ENCODE results near the gene TIGAR. TPM values are rescaled to one million over a fixed set of nuclear protein-coding genes. Genes with fewer than 3 reads are reported as not detected.
A peak's percentile ranks its signal among the peaks of the same experiment; 100 is the strongest.

TIGAR gene
- total RNA-seq, 1 donor from 2014 or later, result 16.5 TPM

DNA sequence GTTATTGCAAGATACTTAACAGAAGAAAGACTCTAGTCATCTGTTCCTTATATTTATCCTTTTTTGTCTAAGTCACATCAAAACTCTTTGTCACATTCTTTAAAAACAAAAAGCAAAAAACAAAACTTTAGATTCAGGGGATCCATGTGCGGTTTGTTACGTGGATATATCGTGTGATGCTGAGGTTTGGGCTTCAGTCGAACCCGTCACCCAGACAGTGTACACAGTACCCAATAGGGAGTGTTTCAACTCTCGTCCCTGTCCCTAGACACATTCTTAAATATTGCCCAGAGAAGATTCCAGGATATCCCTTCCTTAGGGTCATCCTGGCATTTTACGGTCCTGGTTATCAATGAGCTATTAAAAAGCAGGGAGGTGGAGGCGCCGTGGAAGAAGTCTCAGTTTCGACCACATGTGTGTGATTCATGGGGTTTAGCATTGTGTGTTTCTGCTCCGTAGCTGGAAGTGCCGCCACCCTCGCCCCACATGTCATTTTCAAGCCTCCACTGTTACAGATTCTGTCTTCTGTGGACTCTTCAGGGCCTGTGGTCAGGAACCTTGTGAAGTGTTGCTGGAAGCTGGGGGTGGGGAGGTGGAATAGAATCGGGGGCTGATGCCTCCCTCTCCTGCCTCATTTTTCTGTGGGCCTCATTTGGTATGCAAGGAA, 27.6 kb upstream of the TIGAR start:
- ATAC-seq (no peak), DNase-seq (ENCODE audit: missing footprints) (no peak)
- intact Hi-C loops (cut with DNase I), result no loop called here

DNA sequence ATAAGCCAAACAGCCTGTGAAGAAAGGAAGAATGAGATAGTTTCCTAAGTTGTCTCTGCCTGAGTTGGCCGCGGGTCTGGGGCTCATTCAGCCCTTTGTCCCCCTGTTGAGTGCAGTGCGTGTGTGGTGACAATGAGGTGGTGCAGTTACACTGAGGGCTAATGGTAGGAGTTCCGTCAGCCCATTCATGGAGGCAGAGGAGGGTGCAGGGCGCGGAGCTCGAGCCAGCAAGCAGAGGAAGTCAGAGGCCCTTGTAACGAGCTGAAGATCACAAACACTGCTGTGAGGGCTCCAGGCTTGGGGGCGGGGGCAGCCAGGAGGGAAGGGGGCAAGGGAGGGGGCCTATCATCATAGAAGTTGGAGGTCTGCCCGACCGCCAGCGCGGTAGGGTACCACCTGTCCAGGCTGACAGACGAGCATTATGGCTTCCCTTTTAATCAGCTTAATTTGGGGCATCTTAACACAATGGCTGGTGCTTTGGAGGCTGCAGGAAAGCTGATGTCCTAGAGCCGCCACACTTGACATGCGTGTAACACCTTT, 27.0 kb upstream of the TIGAR start:
- ATAC-seq (no peak), DNase-seq (ENCODE audit: missing footprints) (no peak)
- intact Hi-C loops (cut with DNase I), result no loop called here

DNA sequence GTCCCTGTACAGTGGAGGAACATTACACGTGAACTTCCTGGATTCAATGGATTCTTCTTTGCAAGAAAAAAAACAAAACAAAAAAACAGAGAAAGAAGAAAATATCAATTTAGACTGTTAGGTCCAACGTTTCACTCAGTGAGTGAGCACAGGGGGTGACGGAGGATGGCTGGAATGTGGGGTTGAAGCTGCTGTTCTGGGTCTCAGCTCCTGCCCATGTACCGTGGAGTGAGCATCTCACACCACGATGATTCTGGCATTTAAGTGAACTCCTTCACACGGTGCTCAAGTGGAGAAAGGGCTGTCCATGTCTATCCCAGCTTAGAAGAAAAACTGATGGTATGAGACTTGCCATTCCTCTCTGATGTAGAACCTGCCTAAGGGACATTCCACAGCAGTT, 24.3 kb upstream of the TIGAR start:
- ATAC-seq (no peak), DNase-seq (ENCODE audit: missing footprints) (no peak)
- intact Hi-C loops (cut with DNase I), result no loop called here

DNA sequence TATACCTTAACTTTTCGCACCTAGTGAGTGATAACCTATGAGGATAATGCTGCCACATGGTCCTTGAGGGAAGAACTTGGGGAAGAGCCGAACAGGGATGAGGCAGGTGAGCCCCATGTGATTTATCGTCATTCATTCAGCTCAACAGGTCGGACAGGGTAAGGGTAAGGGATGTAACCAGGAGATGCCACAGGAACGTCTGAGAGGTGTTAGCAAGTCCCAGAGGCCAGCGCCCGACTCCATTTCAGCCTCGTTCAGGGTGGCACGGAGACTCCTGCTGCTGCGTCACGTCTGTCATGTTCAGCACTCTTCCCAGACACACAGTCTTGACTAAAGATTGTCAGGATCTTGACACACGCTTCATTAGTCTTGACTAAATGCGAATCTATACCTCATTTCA, 23.4 kb upstream of the TIGAR start:
- DNase-seq (ENCODE audit: missing footprints), result no peak
- intact Hi-C loops (cut with DNase I), result no loop called here
- no peak for ATAC-seq

DNA sequence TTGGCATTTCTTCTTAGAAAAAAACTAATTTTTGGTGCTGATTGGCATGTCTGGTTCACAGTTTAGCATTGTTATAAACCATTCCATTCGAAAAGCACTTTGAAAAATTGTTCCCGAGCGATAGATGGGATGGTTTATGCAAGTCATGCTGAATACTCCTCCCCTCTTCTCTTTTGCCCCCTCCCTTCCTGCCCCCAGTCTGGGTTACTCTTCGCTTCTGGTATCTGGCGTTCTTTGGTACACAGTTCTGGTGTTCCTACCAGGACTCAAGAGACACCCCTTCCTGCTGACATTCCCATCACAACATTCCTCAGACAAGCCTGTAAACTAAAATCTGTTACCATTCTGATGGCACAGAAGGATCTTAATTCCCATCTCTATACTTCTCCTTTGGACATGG, 20.1 kb upstream of the TIGAR start:
- DNase-seq (ENCODE audit: missing footprints), result no peak
- intact Hi-C loops (cut with DNase I), result no loop called here
- peak; percentile 59 for ATAC-seq

DNA sequence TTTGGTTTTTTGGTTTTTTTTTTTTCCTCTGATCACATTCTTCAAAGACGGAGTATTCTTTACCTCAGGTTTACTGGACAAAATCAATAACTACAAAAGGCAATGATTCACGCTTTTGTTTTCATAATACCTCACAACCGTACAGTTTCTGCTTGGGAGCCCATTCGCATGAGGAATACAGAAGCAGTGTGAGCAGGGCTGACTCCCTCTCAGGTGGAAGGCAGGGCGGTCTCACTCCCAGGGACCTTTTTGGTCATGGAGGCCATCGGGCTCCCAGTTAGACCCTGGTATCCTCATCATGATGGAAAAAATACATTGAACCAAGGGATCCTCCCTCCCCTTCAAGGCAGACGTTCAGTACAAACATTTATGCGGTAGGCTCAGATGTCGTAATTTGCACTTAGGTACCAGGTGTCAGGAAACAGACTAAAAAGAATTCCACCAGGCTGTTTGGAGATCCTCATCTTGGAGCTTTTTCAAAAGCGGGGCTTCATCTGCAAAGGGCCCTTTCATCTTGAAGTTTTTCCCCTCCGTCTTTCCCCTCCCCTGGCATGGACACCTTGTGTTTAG, 19.0 kb upstream of the TIGAR start:
- intact Hi-C loops (cut with DNase I), result loop anchor here (2.0 kb wide), 1 partner anchor 25 kb away; no protein-coding TSS in a partner anchor
- no peak for ATAC-seq
- no peak for DNase-seq (ENCODE audit: missing footprints)

DNA sequence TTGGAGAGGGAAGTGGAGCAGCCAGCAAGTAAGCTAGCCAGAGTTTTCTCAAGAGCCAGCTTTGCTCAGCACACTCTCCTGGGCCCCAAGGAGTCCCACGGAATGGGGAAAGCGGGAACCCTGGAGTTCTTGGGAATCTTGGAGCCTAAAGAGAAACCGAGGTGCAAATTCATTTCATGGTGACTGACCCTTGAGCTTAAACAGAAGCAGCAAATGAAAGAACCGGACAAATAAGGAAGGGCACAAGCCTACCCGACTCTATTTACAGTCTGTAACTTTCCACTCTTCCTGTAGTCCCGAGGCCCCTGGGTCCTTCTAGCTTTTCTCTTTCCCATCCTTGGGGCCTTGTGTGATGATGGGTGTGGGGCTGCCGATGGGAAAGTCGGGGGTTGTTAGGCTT, 18.1 kb upstream of the TIGAR start:
- ATAC-seq (no peak), DNase-seq (ENCODE audit: missing footprints) (peak; percentile 31)
- intact Hi-C loops (cut with DNase I), result loop anchor here (2.0 kb wide), 1 partner anchor 26 kb away; no protein-coding TSS in a partner anchor

DNA sequence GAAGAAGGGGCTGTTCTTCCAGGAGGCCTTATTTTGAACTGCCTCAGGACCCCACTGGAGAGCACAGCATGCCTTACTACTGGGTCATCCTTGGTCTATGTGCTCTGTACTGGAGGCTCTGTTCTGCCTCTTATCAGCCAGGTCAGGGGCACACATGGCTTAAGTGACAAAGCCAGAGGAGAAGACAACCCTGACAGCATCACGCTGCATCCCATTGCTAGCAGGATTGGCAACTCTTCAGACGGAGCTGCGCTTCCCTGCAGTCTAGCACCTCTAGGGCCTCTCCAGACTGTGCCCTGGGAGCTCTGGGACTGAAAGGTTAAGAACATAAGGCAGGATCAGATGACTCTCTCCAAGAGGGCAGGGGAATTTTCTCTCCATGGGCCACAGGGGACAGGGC, 17.3 kb upstream of the TIGAR start:
- ATAC-seq, result peak; percentile 48
- no peak for DNase-seq (ENCODE audit: missing footprints)
- intact Hi-C loops (cut with DNase I), result loop anchor here (2.0 kb wide), 1 partner anchor 27 kb away; no protein-coding TSS in a partner anchor

DNA sequence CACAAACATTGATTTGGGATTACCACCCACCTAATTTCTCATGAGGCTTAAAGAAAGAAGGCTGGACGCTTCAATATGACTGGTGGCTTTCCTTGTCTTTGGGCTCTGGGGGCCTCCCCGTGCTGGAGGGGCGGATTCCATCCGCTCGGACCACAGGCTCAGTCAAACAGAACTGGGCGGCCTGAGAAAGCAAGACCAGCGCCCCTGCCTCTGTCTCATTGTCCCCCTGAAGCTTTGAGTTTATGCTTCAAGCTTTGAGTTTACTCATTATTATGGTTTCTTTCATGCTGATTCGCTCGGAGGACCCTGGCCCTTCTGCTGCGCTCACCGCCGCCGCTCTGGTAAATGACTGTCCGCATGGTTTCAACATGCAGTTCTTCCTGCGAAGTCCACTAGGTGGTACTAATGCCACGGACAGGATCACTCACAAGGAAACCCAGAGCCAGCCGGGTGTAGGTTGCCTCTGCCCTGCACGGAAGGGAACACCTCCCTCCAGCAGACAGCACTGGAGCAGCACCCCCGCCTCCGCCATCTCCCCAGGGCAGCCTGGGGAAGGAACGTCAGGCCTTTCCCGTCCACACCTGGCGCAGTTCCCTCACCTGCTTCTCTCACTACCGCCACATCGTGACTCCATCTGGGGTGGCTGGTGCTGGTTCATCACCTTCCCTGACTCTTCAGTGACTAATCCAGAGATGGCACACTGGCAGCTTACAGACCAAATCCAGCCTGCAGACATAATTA, 13.2 kb upstream of the TIGAR start:
- intact Hi-C loops (cut with DNase I), result no loop called here
- ATAC-seq, result peak; percentile 84
- DNase-seq (ENCODE audit: missing footprints), result no peak

DNA sequence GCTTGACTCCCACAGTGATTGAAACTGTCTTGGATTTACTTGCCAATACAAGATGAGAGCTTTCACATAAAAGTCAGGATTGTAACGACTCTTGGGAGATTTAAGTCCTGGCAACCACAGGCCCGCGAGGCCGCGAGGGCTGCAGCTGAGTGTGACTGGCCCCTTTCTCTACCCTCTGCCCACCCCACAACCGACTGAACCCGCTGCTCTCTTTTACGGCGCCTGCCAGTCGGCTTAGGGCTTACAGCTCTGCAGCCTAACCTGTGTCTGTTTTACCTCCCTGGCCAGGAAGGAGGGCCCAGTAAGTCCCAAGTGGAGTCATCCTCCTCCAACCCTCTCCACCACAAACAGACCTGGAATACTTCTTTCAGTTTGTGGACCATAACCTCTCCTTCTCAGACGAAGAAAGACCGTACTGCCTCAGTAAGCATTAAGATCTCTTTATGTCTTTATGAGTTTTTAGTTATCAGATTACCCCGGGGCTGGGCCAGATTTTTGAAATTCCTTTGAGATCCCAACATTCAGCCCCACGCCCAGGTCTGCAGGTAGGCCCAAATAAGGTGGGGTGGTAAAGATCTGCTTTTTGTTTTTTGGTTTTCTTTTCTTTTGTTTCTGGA, 12.6 kb upstream of the TIGAR start:
- DNase-seq (ENCODE audit: missing footprints) (no peak), ATAC-seq (no peak)
- intact Hi-C loops (cut with DNase I), result no loop called here

DNA sequence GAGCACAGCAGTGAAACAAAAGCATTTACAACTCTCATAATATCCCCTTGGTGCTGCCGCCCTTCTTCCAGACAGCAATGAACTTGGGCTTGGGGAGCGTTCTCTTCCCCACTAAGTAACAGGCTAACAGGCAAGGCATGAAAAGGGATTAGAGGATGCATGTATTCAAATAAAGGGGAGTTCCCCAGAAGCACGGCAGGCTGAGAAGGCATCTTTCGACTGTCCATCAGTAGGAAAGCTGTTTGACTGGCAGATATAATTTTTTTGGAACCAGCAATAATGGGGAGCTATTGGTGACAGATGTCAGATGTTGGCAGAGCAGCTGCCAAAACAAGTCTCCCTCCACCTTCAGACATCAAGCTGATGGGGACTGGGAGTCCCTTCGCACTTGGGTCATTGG, 9.2 kb upstream of the TIGAR start:
- no peak for DNase-seq (ENCODE audit: missing footprints)
- ATAC-seq, result no peak
- intact Hi-C loops (cut with DNase I), result no loop called here

DNA sequence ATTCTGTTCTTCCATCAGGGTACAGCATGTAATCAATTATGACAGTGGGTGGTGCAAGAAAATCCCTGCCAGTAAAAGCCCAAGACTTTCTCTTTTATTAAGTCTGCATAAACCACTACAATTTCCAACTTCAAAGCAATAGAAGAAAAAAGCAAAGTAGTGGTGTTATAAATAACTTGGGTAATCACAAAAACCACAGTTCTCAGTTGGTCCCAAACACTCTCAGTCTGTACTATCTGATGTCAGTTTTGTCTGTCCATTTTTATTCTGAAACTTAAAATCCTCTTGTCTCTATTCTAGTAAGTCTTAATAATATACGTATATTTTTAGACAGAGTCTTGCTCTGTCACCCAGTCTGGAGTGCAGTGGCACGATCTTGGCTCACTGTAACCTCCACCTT, 8.8 kb upstream of the TIGAR start:
- DNase-seq (ENCODE audit: missing footprints) (no peak), ATAC-seq (no peak)
- intact Hi-C loops (cut with DNase I), result no loop called here

DNA sequence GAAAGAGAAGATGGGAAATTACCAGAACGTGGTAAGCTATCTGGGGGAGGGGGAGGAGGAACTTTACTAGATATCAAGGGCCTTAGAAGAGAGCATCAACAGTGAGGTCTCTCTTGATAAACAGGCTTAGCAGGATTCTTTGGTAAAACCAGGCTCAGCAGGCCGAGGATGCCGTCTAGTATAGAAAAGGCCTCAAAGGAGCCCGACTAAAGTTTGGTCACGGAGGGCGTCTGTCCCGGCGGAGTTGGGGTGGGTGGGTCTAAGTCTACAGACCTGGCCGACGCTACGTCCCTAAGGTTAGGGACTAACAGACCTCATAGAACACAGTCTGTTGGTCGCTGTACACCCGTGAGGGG, 538 bp upstream of the TIGAR start:
- ATAC-seq (no peak), DNase-seq (ENCODE audit: missing footprints) (no peak)
- intact Hi-C loops (cut with DNase I), result loop anchor here (10.0 kb wide), 1 partner anchor 204 kb away; no protein-coding TSS in a partner anchor

DNA sequence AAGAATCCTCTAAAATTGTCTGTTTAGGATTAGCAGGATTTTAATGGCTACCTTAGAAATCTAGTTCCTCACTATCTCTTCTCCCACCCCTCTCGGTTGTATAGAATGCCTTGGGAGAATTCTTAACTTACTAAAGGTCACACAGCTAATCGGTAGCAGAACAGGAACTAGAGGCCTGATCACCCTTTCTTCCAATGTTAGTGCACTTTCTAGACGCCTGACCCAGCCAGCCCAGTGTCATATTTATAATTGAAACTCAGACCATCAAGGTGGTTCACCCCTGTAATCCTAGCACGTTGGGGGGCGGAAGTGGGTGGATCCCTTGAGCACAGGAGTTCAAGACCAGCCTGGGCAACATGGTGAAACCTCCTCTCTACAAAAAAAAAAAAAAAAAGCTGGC, 1.7 kb downstream of the TIGAR start:
- no peak for ATAC-seq
- intact Hi-C loops (cut with DNase I), result loop anchor here (10.0 kb wide), 1 partner anchor 202 kb away; no protein-coding TSS in a partner anchor
- DNase-seq (ENCODE audit: missing footprints), result no peak

DNA sequence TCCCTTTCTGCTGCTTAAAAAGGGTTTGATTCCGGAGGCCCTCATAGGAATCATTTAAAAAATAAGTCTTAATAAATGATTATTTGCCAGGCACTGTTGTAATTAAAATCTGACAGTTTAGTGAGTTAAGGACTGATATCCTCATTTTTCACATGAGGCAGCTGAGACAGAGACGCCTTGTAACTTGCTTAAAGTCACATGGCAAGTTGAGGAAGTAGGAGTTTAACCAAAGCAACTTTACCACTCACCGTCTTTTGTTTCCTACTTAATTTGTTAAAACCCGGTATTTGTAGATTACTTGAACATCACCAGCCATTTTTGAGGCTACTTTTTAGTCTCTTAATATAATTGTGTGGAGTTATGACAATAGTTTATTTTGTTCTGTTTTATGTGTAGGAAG, 2.4 kb downstream of the TIGAR start:
- intact Hi-C loops (cut with DNase I), result loop anchor here (10.0 kb wide), 1 partner anchor 201 kb away; no protein-coding TSS in a partner anchor
- DNase-seq (ENCODE audit: missing footprints) (no peak), ATAC-seq (no peak)

DNA sequence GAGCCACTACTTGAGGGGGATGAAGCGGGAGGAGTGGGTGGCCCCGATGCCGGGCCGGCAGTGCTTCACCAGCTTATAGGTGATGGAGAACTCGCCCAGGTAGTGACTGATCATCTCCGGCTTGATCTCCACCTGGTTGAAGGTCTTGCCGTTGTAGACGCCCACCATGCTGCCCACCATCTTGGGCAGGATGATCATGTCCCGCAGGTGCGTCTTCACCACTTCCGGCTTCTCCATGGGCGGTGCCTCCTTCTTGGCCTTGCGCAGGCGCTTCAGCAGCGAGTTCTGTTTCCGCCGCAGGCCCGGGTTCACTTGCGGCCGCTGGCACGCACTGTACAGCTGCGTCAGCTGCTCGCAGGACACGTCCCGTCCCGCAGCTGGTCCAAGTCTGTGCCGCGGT, 3.4 kb downstream of the TIGAR start:
- ATAC-seq (no peak), DNase-seq (ENCODE audit: missing footprints) (no peak)
- intact Hi-C loops (cut with DNase I), result loop anchor here (10.0 kb wide), 1 partner anchor 200 kb away; no protein-coding TSS in a partner anchor

DNA sequence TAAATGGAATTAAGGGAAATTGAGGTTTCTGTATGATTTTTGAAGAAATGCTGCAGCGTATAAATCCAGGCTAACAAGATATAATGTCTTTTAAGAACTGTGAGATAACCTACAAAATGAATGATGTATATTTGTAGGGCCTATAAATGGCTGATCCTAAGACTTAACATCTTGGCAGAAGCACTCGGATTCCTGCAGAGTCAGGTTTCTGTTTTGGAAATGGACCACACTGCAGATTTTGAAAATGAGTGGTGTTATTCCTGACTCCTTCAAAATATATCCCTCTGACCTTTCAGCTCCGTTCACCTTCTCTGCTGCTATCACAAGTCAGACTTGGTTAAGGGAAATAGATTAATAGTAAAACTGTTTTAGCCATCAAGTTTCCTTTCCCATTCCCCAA, 5.0 kb downstream of the TIGAR start:
- intact Hi-C loops (cut with DNase I), result loop anchor here (10.0 kb wide), 1 partner anchor 199 kb away; no protein-coding TSS in a partner anchor
- no peak for ATAC-seq
- DNase-seq (ENCODE audit: missing footprints), result no peak

DNA sequence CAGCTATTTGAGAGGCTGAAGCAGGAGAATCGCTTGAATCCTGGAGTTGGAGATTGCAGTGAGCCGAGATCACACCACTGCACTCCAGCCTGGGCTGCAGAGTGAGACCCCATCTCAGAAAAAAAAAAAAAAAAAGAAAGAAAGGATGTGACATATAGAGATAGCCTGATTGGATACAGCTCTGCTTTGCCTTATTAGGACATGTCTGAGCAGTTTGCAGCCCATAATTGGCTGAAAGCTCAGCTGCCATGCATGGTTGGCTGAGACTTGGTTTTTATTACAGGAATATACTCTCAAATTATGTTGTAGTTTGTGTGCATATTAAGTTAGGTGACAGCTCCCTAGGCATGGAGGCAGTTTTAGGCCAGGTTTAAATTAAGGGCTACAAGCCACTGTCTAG, 6.3 kb downstream of the TIGAR start:
- ATAC-seq (no peak), DNase-seq (ENCODE audit: missing footprints) (no peak)
- intact Hi-C loops (cut with DNase I), result loop anchor here (10.0 kb wide), 1 partner anchor 198 kb away; no protein-coding TSS in a partner anchor

DNA sequence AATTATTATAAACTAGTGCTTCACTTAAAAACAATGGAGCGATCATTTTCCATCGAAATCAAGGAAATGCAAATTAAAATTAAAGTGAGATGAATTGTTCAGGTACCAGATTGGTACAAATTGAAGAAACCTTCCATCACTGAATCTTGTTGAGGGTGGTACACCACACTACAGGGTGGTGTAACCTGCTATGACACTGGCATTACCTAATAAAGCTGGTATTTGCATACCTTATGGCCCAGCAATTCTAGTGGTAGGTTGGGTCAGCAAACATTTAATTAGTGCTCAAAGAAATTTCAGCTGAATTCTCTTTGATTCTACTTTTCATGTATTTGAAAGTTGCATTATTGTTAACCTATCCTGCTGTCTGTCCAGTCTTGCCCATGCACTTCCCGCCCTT, 9.2 kb downstream of the TIGAR start:
- DNase-seq (ENCODE audit: missing footprints) (no peak), ATAC-seq (no peak)
- intact Hi-C loops (cut with DNase I), result no loop called here

Data from Right ventricle myocardium inferior (tissue), 1 donor.